HepG2 (cell line): ENCODE data around the gene PTPRM. TPM values are rescaled to one million over a fixed set of nuclear protein-coding genes. Genes with fewer than 3 reads are reported as not detected.
A peak's percentile ranks its signal among the peaks of the same experiment; 100 is the strongest.

Experiments used
- GATAD1 ChIP-seq: IDR thresholded peaks from 2 replicates; pipeline ENCODE4 v1.6.1; 2016; ENCODE audit warnings: missing genetic modification reagents, missing compliant biosample characterization
- GMEB2 ChIP-seq: IDR thresholded peaks from 2 replicates; pipeline ENCODE4 v1.6.1; 2016; ENCODE audit warnings: missing biosample characterization, missing genetic modification reagents, low read depth
- HNRNPK ChIP-seq: fragments of 200-400 bp; formaldehyde crosslinking; IDR thresholded peaks from 2 replicates; pipeline ENCODE4 v1.6.1; 2018; ENCODE audit warnings: low read length, low read depth, moderate library complexity, mild to moderate bottlenecking; ENCODE audit not compliant: poor library complexity, severe bottlenecking
- IKZF5 ChIP-seq: IDR thresholded peaks from 2 replicates; pipeline ENCODE4 v1.6.1; 2018; ENCODE audit warnings: missing genetic modification reagents, mild to moderate bottlenecking, missing compliant biosample characterization
- NFATC3 ChIP-seq: sonication (generic); formaldehyde crosslinking; IDR thresholded peaks from 2 replicates; pipeline ENCODE4 v1.5.1; 2020; ENCODE audit warnings: mild to moderate bottlenecking, missing genetic modification reagents
- NR2C2 ChIP-seq: sonication (generic); formaldehyde crosslinking; IDR thresholded peaks from 2 replicates; pipeline ENCODE4 v1.4.0; 2020; ENCODE audit warnings: missing genetic modification reagents, mild to moderate bottlenecking, moderate library complexity, borderline replicate concordance
- SIN3B ChIP-seq: fragments of 150-350 bp; IDR thresholded peaks from 2 replicates; pipeline ENCODE4 v1.6.1; 2014; ENCODE audit warnings: low read length
- SP5 ChIP-seq: IDR thresholded peaks from 2 replicates; pipeline ENCODE4 v1.6.1; 2016; ENCODE audit warnings: low read depth, borderline replicate concordance
- WIZ ChIP-seq: sonication (generic); formaldehyde crosslinking; IDR thresholded peaks from 2 replicates; pipeline ENCODE4 v1.5.1; 2020; ENCODE audit warnings: mild to moderate bottlenecking, missing genetic modification reagents
- ZBTB8A ChIP-seq: sonication (generic); formaldehyde crosslinking; IDR thresholded peaks from 2 replicates; pipeline ENCODE4 v1.4.0; 2020; ENCODE audit warnings: mild to moderate bottlenecking, low read depth, missing genetic modification reagents, borderline replicate concordance
- ZFY ChIP-seq: sonication (generic); formaldehyde crosslinking; IDR thresholded peaks from 2 replicates; pipeline ENCODE4 v1.4.0; 2020; ENCODE audit warnings: missing genetic modification reagents
- ZNF12 ChIP-seq: sonication (generic); formaldehyde crosslinking; IDR thresholded peaks from 2 replicates; pipeline ENCODE4 v1.5.0; 2020; ENCODE audit warnings: missing genetic modification reagents
- ZNF224 ChIP-seq: sonication (generic); formaldehyde crosslinking; IDR thresholded peaks from 2 replicates; pipeline ENCODE4 v1.5.0; 2020; ENCODE audit warnings: mild to moderate bottlenecking, missing genetic modification reagents
- ZNF367 ChIP-seq: sonication (generic); formaldehyde crosslinking; IDR thresholded peaks from 2 replicates; pipeline ENCODE4 v1.4.0; 2020; ENCODE audit warnings: missing genetic modification reagents, borderline replicate concordance
- ZNF550 ChIP-seq: sonication (generic); formaldehyde crosslinking; IDR thresholded peaks from 2 replicates; pipeline ENCODE4 v1.4.0; 2020; ENCODE audit warnings: mild to moderate bottlenecking, missing genetic modification reagents, borderline replicate concordance
- ZNF772 ChIP-seq: sonication (generic); formaldehyde crosslinking; IDR thresholded peaks from 2 replicates; pipeline ENCODE4 v1.5.0; 2020; ENCODE audit warnings: mild to moderate bottlenecking, missing genetic modification reagents
- ZNF775 ChIP-seq: sonication (generic); formaldehyde crosslinking; IDR thresholded peaks from 2 replicates; pipeline ENCODE4 v1.4.0; 2020; ENCODE audit warnings: missing genetic modification reagents, mild to moderate bottlenecking, moderate library complexity, borderline replicate concordance
- ZNF777 ChIP-seq: sonication (generic); formaldehyde crosslinking; IDR thresholded peaks from 2 replicates; pipeline ENCODE4 v1.4.0; 2020; ENCODE audit warnings: missing genetic modification reagents
- polyA plus RNA-seq, 8 experiments: library from polyadenylated mRNA; depleted of rRNA in 3 of 8; stranded (reverse) in 7 of 8; unstranded in 1 of 8; fragments of >200 nt; fragmentation: Illumina TruSeq in 4 of 8; extraction: Trizol in 4 of 8; gene quantifications; 2 replicates each; pipeline versions ENCODE4 v1.2.1 to v1.2.3, GENCODE V29; 2011 to 2016; ENCODE audit warnings: low read depth in 4 of 8, missing spikeins in 1 of 8, mixed read lengths in 1 of 8; ENCODE audit not compliant: insufficient read depth in 1 of 8
- total RNA-seq, 5 experiments: library from RNA; depleted of rRNA; stranded (reverse); fragments of >200 nt; fragmentation: Illumina TruSeq; extraction: Trizol; gene quantifications; 2 replicates each; pipeline ENCODE4 v1.2.3, GENCODE V29; 2016; ENCODE audit warnings: low read depth in 1 of 5
- TF ChIP-seq, protein P1 (sequence below): IDR thresholded peaks from 2 replicates; pipeline ENCODE4 v1.4.0; 2020; ENCODE audit warnings: mild to moderate bottlenecking, missing genetic modification reagents

PTPRM gene
- total and polyA plus RNA-seq, 2 of the 13 experiments (the other 11 are each of a cell fraction or from before 2014, with no cell fraction given): 12.6 to 108 TPM

DNA sequence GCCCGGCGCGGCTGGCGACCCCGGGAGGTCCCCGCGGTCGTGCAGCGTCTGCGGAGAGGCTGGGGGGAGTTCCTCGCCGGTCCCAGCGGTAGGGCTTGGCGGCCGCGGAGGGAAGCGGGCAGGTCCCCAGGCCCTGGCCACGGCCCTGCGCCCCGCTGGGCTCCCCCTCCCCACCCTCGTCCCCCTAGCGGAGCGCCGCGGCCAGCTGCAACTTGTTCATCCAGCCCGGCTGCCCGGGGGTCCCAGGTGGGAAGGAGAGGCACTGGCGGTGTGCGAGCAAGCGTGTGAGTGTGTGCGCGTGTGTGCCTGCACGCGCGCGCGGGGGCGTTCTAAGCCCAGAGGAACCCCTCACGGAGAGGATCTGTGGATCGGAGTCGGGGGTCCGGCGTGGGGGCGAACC, 1.3 kb downstream of the PTPRM start (continued):
- TF ChIP-seq NR2C2 (CRISPR knock-in tag): no peak
- no peak for TF ChIP-seq ZNF775 (CRISPR knock-in tag)
- TF ChIP-seq NFATC3 (CRISPR knock-in tag): no peak
- TF ChIP-seq ZNF777: no peak; the same call in 1 of the 2 replicates
- TF ChIP-seq ZNF367 (CRISPR knock-in tag): no peak
- TF ChIP-seq ZNF772 (CRISPR knock-in tag): no peak
- peak; percentile 50 for TF ChIP-seq HNRNPK
- no peak for TF ChIP-seq SP5
- TF ChIP-seq IKZF5 (CRISPR knock-in tag): no peak
- no peak for TF ChIP-seq ZNF224 (CRISPR knock-in tag)
- TF ChIP-seq SIN3B: no peak
- TF ChIP-seq ZNF12 (CRISPR knock-in tag): no peak
- TF ChIP-seq GMEB2 (CRISPR knock-in tag): no peak
- no peak for TF ChIP-seq WIZ (CRISPR knock-in tag)
- TF ChIP-seq ZFY (CRISPR knock-in tag): peak; percentile 70
- TF ChIP-seq, protein P1, sequence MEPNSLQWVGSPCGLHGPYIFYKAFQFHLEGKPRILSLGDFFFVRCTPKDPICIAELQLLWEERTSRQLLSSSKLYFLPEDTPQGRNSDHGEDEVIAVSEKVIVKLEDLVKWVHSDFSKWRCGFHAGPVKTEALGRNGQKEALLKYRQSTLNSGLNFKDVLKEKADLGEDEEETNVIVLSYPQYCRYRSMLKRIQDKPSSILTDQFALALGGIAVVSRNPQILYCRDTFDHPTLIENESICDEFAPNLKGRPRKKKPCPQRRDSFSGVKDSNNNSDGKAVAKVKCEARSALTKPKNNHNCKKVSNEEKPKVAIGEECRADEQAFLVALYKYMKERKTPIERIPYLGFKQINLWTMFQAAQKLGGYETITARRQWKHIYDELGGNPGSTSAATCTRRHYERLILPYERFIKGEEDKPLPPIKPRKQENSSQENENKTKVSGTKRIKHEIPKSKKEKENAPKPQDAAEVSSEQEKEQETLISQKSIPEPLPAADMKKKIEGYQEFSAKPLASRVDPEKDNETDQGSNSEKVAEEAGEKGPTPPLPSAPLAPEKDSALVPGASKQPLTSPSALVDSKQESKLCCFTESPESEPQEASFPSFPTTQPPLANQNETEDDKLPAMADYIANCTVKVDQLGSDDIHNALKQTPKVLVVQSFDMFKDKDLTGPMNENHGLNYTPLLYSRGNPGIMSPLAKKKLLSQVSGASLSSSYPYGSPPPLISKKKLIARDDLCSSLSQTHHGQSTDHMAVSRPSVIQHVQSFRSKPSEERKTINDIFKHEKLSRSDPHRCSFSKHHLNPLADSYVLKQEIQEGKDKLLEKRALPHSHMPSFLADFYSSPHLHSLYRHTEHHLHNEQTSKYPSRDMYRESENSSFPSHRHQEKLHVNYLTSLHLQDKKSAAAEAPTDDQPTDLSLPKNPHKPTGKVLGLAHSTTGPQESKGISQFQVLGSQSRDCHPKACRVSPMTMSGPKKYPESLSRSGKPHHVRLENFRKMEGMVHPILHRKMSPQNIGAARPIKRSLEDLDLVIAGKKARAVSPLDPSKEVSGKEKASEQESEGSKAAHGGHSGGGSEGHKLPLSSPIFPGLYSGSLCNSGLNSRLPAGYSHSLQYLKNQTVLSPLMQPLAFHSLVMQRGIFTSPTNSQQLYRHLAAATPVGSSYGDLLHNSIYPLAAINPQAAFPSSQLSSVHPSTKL (CRISPR knock-in tag): peak; percentile 12; the same call in 1 of the 2 replicates
- no peak for TF ChIP-seq ZBTB8A
- TF ChIP-seq GATAD1 (CRISPR knock-in tag): no peak
- no peak for TF ChIP-seq ZNF550
